ENCODE data around the gene TNFSF12.

The TNFSF12 gene

GRCh38 chr17:7550344-7550743, 1.5 kb downstream of the TNFSF12 start:
- TF ChIP-seq POU6F1 (CRISPR knock-in tag; IDR thresholded peaks at IDR 0.05; ENCODE audit: borderline replicate concordance, low read depth) (no peak), ESRRG (CRISPR knock-in tag; IDR thresholded peaks at IDR 0.05) (no peak)
- no peak for ATAC-seq

DNA sequence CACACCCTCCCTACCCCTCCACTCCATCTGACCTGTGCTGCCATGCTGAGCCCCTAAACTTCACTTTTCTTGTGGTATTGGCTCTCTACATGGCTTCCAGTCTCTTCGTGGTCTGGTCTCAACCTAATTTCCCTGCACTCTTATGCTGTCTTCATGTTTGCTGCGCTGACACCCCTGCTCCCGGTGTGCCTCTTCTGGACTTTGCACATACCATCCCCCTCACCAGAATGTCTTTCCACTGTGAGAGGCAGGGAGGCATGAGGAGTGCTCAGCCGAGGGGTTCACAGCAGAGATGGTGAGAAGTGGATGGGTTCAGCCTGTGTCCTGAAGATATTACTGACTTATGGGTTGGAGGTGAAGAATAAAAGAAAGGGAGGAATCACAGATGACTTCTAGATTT, 2.5 kb downstream of the TNFSF12 start:
- ATAC-seq = no peak
- TF ChIP-seq TOX (CRISPR knock-in tag; IDR thresholded peaks at IDR 0.05; ENCODE audit: borderline replicate concordance) (no peak), ISL1 (CRISPR knock-in tag; IDR thresholded peaks at IDR 0.05) (no peak), BACH2 (CRISPR knock-in tag; IDR thresholded peaks at IDR 0.05; ENCODE audit: borderline replicate concordance) (no peak), ZC3H10 (CRISPR knock-in tag; IDR thresholded peaks at IDR 0.05) (no peak), TSHZ2 (CRISPR knock-in tag; IDR thresholded peaks at IDR 0.05) (no peak), ZNF70 (CRISPR knock-in tag; IDR thresholded peaks at IDR 0.05) (no peak), ARNTL (CRISPR knock-in tag; IDR thresholded peaks at IDR 0.05; ENCODE audit: borderline replicate concordance, low read depth) (no peak), CSDC2 (CRISPR knock-in tag; IDR thresholded peaks at IDR 0.05) (no peak), ZFP30 (CRISPR knock-in tag; IDR thresholded peaks at IDR 0.05) (no peak), TCF4 (CRISPR knock-in tag; IDR thresholded peaks at IDR 0.05; ENCODE audit: borderline replicate concordance) (no peak), ZNF565 (CRISPR knock-in tag; conservative IDR thresholded peaks at IDR 0.05; ENCODE audit: low read depth) (no peak), PPARA (CRISPR knock-in tag; IDR thresholded peaks at IDR 0.05; ENCODE audit: borderline replicate concordance) (no peak), ZNF8 (CRISPR knock-in tag; IDR thresholded peaks at IDR 0.05) (no peak), SNAI2 (CRISPR knock-in tag; IDR thresholded peaks at IDR 0.05) (no peak), ZFP3 (CRISPR knock-in tag; IDR thresholded peaks at IDR 0.05) (no peak), POU6F1 (CRISPR knock-in tag; IDR thresholded peaks at IDR 0.05; ENCODE audit: borderline replicate concordance, low read depth) (no peak)
- TF ChIP-seq, protein P1, sequence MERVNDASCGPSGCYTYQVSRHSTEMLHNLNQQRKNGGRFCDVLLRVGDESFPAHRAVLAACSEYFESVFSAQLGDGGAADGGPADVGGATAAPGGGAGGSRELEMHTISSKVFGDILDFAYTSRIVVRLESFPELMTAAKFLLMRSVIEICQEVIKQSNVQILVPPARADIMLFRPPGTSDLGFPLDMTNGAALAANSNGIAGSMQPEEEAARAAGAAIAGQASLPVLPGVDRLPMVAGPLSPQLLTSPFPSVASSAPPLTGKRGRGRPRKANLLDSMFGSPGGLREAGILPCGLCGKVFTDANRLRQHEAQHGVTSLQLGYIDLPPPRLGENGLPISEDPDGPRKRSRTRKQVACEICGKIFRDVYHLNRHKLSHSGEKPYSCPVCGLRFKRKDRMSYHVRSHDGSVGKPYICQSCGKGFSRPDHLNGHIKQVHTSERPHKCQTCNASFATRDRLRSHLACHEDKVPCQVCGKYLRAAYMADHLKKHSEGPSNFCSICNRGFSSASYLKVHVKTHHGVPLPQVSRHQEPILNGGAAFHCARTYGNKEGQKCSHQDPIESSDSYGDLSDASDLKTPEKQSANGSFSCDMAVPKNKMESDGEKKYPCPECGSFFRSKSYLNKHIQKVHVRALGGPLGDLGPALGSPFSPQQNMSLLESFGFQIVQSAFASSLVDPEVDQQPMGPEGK (CRISPR knock-in tag; IDR thresholded peaks at IDR 0.05; ENCODE audit: borderline replicate concordance) = no peak
- TF ChIP-seq, protein P2, sequence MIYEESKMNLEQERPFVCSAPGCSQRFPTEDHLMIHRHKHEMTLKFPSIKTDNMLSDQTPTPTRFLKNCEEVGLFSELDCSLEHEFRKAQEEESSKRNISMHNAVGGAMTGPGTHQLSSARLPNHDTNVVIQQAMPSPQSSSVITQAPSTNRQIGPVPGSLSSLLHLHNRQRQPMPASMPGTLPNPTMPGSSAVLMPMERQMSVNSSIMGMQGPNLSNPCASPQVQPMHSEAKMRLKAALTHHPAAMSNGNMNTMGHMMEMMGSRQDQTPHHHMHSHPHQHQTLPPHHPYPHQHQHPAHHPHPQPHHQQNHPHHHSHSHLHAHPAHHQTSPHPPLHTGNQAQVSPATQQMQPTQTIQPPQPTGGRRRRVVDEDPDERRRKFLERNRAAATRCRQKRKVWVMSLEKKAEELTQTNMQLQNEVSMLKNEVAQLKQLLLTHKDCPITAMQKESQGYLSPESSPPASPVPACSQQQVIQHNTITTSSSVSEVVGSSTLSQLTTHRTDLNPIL (CRISPR knock-in tag; IDR thresholded peaks at IDR 0.05; ENCODE audit: low read depth) = no peak

GRCh38 chr17:7552621-7553051, 3.8 kb downstream of the TNFSF12 start:
- TF ChIP-seq ZNF8 (CRISPR knock-in tag; IDR thresholded peaks at IDR 0.05) = no peak
- TF ChIP-seq, protein P2 (CRISPR knock-in tag; IDR thresholded peaks at IDR 0.05; ENCODE audit: low read depth) = no peak
- TF ChIP-seq ZFP3 (CRISPR knock-in tag; IDR thresholded peaks at IDR 0.05) = no peak
- no peak for TF ChIP-seq ZFP30 (CRISPR knock-in tag; IDR thresholded peaks at IDR 0.05)
- no peak for TF ChIP-seq ZC3H10 (CRISPR knock-in tag; IDR thresholded peaks at IDR 0.05)
- no peak for TF ChIP-seq PPARA (CRISPR knock-in tag; IDR thresholded peaks at IDR 0.05; ENCODE audit: borderline replicate concordance)
- no peak for TF ChIP-seq CSDC2 (CRISPR knock-in tag; IDR thresholded peaks at IDR 0.05)
- TF ChIP-seq TOX (CRISPR knock-in tag; IDR thresholded peaks at IDR 0.05; ENCODE audit: borderline replicate concordance) = no peak
- no peak for TF ChIP-seq OSR1 (CRISPR knock-in tag; IDR thresholded peaks at IDR 0.05)
- ATAC-seq = no peak
